ELF-1 (cell line): ENCODE results near the gene HOXC11.

ENCODE experiments used
- DNase-seq: peaks from one replicate; pipeline ENCODE4 v3.0.0-alpha.2; 2016; ENCODE audit warnings: low read depth, low spot score

The HOXC11 gene

GRCh38 chr12:53942467-53942997 lies 30.4 kb upstream of the HOXC11 start:
- DNase-seq, result no peak

DNA sequence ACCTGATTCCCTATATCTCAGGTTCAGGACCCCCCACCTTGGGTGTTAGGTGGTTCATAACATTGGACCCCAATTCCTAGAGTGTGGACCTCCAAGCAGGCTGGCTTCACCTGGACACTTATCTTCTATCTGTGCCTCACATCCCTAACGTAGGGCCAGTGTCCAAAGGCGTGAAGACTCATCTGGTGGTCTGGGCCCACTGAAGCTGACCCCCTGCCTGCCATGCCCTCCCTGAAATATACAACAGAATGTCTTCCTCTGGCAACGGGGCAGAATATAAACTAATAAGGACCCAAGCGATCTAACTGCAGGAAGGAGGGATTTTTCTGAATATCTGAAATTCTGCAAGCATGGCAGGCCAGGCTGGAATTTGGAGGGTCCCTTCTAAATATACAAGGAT lies 28.7 kb upstream of the HOXC11 start:
- no peak for DNase-seq

DNA sequence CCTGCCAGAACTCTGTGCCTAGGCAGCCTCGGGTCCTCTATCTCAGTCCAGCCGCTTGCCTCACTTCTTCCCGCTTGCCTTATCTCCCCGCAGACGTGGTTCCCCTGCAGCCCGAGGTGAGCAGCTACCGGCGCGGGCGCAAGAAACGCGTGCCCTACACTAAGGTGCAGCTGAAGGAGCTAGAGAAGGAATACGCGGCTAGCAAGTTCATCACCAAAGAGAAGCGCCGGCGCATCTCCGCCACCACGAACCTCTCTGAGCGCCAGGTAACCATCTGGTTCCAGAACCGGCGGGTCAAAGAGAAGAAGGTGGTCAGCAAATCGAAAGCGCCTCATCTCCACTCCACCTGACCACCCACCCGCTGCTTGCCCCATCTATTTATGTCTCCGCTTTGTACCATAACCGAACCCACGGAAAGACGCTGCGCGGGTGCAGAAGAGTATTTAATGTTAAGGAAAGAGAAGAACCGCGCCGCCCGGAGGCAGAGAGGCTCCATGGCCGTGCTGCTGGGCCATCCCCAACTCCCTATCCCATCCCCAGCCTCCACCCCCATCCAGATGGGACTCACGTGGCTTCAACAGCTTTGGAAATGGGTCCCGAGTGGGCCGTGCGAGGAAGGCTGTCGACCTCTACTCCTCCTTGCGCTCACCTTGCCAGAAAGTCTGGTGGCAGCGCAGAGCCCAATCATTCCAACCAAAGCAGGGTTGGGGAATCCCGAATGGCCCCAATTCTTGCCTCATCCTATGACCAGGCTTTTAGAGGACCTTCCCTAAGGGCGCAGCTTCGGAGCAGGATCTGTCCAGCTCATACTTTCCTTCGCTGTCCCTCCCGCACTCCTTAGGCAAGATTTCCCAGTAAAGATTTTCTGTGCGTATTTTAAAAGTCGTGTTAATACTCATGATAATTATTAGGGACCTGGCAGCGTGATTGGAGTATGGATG lies 27.7 kb upstream of the HOXC11 start:
- DNase-seq, result no peak

- no peak for DNase-seq
Measured at GRCh38 chr12:53947743-53948142, 25.2 kb upstream of the HOXC11 start.

DNA sequence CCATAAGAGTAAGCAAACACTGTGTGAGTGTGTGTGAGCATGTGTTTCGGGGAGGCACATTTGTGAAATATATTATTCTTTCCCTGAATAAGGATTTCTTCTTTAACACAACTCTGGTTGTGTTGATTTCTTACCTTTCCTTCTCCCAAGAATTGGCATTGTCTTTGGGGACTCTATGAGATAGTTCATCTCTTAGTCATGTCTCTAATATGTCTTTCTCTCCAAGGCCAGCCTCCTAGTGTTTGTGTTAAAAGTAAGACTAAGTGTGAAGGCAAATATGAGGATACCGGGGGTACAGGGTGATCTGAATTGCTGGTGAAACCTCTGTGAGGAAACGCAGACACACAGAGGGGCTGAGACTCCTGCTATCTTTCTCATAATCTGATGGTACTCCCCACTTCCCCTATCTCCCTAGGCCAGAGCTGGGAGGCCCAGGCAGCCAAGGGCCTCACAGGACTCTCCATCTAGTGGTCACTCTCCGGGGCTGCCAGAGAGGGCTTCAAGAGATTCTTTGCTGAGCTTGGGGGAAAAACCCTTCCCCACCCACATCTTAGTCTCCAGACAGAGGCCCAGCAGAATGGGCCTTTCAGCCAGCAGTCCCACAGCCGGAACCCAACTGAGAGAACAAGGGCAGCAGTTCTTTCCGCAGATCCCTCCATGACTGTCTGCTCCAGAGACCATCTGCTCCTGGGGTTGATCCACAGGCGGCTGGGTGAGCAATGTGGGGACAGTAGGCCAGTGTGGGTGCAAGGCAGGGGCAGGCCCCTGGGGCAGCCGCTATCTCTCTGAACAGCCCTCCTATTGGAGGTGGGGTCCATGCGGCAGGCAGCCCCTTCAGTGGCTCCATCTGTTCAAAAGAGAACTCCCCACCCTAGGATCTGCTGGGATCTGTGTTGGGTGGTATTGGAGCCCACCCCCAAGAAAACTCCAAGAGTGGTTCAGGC lies 24.0 kb upstream of the HOXC11 start:
- no peak for DNase-seq

DNA sequence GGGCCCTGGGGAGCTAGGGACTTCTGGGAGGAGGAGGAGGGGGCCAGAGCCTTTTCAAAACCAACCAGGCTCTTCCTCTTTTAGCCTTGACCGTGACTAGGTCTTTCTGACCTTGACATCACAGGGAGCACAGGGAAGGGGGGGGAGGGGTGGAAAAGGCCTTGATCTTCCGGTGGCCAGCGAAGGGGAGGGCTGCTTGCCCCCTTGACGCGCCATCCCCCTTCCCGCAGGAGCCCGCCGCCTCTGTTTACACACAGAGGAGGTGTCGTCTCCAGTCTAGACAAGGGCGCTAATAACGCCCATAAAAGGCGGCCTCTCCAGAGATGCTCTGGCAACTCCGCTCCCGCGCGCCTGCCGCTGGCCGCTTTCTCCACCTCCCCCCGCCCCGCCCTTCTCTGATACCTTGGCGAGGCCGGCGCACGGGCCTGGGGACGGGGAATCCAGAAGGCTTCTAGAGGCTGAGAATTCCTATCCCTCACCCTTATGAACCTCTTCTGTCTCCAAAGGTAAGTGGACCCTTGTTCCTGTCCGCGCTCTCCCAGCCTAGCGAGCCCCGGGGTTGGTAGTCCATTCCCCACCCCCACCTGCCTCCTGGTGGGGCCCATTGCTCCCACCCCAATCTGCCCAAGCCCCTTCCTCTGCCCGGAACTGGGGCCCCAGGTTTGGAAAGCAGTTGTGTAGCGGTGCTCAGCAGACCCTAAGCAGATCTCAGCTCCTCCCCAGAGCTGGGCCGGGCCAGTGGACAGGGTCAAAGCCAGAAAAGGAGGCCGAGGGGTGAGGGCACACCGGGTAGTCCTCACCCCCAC lies 23.1 kb upstream of the HOXC11 start:
- no peak for DNase-seq

GRCh38 chr12:53950437-53950773 lies 22.5 kb upstream of the HOXC11 start:
- DNase-seq, result no peak

- DNase-seq, result no peak
Measured at GRCh38 chr12:53950789-53951576, 21.9 kb upstream of the HOXC11 start.

- no peak for DNase-seq
Measured at GRCh38 chr12:53951577-53952334, 21.2 kb upstream of the HOXC11 start.

- no peak for DNase-seq
Measured at GRCh38 chr12:53952335-53952694, 20.6 kb upstream of the HOXC11 start.

GRCh38 chr12:53952871-53953734 lies 19.8 kb upstream of the HOXC11 start:
- peak; percentile 86 for DNase-seq

DNA sequence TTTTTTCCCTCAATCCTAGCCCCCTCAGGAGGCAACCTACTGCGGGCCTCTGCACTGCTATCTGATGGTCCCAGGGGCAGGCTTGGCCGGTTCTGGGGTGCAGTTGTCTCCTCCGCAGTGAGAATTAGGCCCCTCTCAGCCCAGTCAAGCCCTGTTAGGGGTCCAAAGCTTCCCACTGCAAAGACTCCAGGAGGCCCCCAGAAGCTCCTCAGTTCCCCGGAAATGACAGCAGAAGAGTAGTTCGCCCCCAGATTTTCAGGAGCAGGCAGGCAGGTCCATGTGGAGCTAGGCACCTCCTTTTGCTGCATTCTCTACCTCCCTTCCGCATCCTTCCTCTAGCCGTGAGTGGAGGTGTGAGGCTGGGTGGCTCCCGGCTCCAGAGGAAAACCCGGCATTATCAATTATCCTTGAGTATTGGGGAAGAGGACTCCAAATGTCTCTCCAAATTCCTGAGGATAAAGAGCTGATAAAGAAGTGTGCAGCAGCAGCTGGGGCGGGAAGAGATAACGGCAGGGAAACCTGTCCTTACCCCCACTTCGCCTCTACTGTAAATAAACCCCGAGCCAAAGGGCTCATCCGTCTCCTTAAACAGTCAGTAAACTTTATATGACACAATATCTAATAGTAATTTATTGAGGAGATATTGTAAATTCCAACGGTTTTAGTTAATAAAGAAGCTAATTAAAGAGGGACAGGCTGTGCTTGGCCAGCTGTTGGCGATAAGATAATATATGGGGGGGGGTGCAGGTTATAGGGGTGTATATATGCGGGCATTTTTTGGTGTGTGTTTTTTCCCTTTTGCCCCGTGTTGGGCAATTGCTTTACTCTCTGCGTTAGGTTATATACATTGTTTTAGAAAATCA lies 18.9 kb upstream of the HOXC11 start:
- no peak for DNase-seq

DNA sequence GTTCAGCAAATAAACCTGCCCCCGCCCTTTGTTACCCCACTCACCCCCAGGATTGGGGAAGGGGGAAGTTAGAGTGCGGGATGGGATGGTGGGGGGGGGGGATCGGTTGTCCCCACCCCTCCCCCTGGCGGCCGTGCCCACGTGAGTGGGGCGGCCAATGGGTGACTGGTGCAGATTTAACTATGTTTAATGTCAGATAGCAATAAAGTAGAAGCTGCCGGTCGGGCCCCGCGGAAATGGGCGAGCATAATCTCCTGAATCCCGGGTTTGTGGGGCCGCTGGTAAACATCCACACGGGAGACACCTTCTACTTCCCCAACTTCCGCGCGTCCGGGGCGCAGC lies 18.3 kb upstream of the HOXC11 start, which contains the start of gene HOXC12:
Gene HOXC12, plus strand, starts transcription at position 210 of the 342 bp plus-strand sequence. Its CDS starts 27 bp downstream, at position 237.
- DNase-seq, result no peak

- DNase-seq, result no peak
Measured at GRCh38 chr12:53955036-53955775, 17.7 kb upstream of the HOXC11 start.

GRCh38 chr12:53955776-53956250 lies 17.1 kb upstream of the HOXC11 start:
- DNase-seq, result no peak

GRCh38 chr12:53956251-53956887 lies 16.6 kb upstream of the HOXC11 start:
- DNase-seq, result no peak
